Activated naive CD8-positive, alpha-beta T cell treated with anti-CD3 and anti-CD28 coated beads, Interleukin-2, amount 50 U/mL, for 24 hours (primary cell): ENCODE results near the gene SMPD3.

ENCODE experiments used
- ATAC-seq: fragments of 150-1000 bp; cut with Tn5 transposase; one replicate; pipeline ENCODE4 v1.10.0; 2021
- DNase-seq: peaks from one replicate; pipeline ENCODE4 v3.0.0; 2021
- H3K27ac Mint-ChIP-seq: one replicate; pipeline ENCODE4 v1.8.0; 2021; ENCODE audit warnings: mild to moderate bottlenecking, mixed read lengths
- H3K27me3 Mint-ChIP-seq: one replicate; pipeline ENCODE4 v1.8.0; 2021; ENCODE audit warnings: mixed read lengths
- H3K36me3 Mint-ChIP-seq: one replicate; pipeline ENCODE4 v1.8.0; 2021; ENCODE audit warnings: low read depth, mixed read lengths
- H3K4me1 Mint-ChIP-seq: one replicate; pipeline ENCODE4 v1.8.0; 2021; ENCODE audit warnings: mixed read lengths
- H3K4me3 Mint-ChIP-seq: one replicate; pipeline ENCODE4 v1.8.0; 2021; ENCODE audit warnings: mild to moderate bottlenecking, moderate library complexity, mixed read lengths
- H3K9me3 Mint-ChIP-seq: one replicate; pipeline ENCODE4 v1.8.0; 2021; ENCODE audit warnings: mixed read lengths

SMPD3 gene

GRCh38 chr16:68371276-68371651, 77.0 kb downstream of the SMPD3 start:
- ATAC-seq (no peak), DNase-seq (no peak)
- Mint-ChIP-seq H3K9me3 (no peaks in the 10 kb centered on the region), H3K27me3 (peaks cover 26% of the 10 kb centered on the region), H3K27ac (no peak overlapping the region), H3K36me3 (no peaks in the 10 kb centered on the region), H3K4me3 (no peak overlapping the region), H3K4me1 (peaks cover 37% of the 10 kb centered on the region)

GRCh38 chr16:68370581-68371275, 77.6 kb downstream of the SMPD3 start:
- H3K27me3 Mint-ChIP-seq: peaks cover 29% of the 10 kb centered on the region
- H3K36me3 Mint-ChIP-seq: no peaks in the 10 kb centered on the region
- no peak overlapping the region for H3K4me3 Mint-ChIP-seq
- H3K4me1 Mint-ChIP-seq: peaks cover 37% of the 10 kb centered on the region
- no peak for ATAC-seq
- no peak overlapping the region for H3K27ac Mint-ChIP-seq
- DNase-seq: peak; percentile 32
- H3K9me3 Mint-ChIP-seq: no peaks in the 10 kb centered on the region

- Mint-ChIP-seq H3K36me3 (no peaks in the 10 kb centered on the region), H3K27ac (no peak overlapping the region), H3K27me3 (peaks cover 31% of the 10 kb centered on the region), H3K4me1 (peaks cover 37% of the 10 kb centered on the region), H3K4me3 (no peak overlapping the region), H3K9me3 (no peaks in the 10 kb centered on the region)
- DNase-seq (peak; percentile 57), ATAC-seq (peak; percentile 60)
Observed at GRCh38 chr16:68369697-68370580, 78.4 kb downstream of the SMPD3 start.

DNA sequence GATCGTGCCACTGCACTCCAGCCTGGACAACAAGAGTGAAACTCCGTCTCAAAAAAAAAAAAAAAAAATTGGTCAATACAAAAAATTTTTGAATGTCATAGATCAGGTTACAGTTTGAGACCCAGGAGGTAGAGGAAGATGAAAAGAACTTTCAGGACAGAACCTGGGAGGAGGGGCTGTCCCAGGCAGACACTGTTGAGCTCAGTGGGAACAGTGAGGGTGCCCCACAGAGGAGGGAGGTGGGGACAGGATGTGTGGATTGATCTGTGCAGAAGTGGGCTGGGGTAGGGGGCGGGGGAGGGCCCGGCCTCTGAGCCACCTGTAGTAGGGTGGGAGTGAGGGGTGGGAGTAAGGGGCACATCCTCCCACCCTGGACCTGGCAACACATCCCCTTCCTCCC, 79.1 kb downstream of the SMPD3 start:
- H3K27ac Mint-ChIP-seq: no peak overlapping the region
- H3K4me3 Mint-ChIP-seq: no peak overlapping the region
- no peak for ATAC-seq
- H3K9me3 Mint-ChIP-seq: no peaks in the 10 kb centered on the region
- H3K27me3 Mint-ChIP-seq: peaks cover 31% of the 10 kb centered on the region
- no peak for DNase-seq
- H3K36me3 Mint-ChIP-seq: no peaks in the 10 kb centered on the region
- H3K4me1 Mint-ChIP-seq: peaks cover 37% of the 10 kb centered on the region

GRCh38 chr16:68368301-68368888, 79.9 kb downstream of the SMPD3 start:
- Mint-ChIP-seq H3K36me3 (no peaks in the 10 kb centered on the region), H3K27ac (peak overlapping the region; percentile 60), H3K27me3 (peaks cover 29% of the 10 kb centered on the region), H3K9me3 (no peaks in the 10 kb centered on the region), H3K4me3 (peak overlapping the region; percentile 44), H3K4me1 (peaks cover 37% of the 10 kb centered on the region)
- DNase-seq (peak; percentile 46), ATAC-seq (peak; percentile 37)

DNA sequence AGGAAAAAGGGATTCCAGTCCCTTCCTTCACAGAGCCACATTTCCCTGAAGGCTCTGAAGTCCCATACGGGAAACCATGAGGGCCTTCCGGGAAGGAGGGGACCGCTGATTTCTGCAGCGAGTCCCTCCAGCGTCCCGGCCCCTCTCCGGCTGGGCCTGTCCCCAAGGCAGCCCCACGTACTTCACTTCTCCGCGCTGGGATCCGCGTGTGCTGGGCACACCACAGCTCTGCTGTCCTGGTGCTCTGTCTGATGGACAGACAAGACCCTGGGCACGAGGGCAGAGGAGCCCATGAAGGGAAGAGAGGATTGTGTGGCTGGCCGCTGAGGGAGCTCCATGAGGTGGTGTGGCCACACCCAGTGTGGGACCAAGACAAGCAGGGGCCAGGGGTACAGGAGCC, 80.4 kb downstream of the SMPD3 start:
- H3K4me1 Mint-ChIP-seq: peaks cover 37% of the 10 kb centered on the region
- no peak for ATAC-seq
- DNase-seq: no peak
- no peaks in the 10 kb centered on the region for H3K36me3 Mint-ChIP-seq
- H3K27me3 Mint-ChIP-seq: peaks cover 29% of the 10 kb centered on the region
- H3K27ac Mint-ChIP-seq: no peak overlapping the region
- H3K4me3 Mint-ChIP-seq: no peak overlapping the region
- H3K9me3 Mint-ChIP-seq: no peaks in the 10 kb centered on the region

DNA sequence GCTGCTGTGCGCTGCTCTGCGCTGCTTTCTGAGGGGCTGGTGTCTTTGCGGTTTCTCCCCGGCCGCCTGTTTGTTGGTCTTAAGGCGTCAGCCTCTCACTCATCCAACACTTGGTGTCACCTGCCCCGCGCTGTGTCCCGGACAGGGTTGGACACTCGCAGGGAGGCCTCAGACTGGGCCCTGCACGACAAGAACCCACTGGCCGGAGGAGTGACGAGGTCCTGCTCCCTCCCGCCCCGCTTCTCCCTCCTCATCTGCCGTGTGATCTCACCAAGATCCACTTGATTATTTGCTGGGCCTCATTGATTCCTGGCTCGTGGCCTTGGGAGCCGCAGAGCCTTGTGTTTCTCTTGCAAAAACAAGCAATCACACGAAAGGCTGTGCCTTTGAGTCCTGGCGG, 80.9 kb downstream of the SMPD3 start:
- ATAC-seq (no peak), DNase-seq (no peak)
- Mint-ChIP-seq H3K9me3 (no peaks in the 10 kb centered on the region), H3K4me1 (peaks cover 37% of the 10 kb centered on the region), H3K36me3 (no peaks in the 10 kb centered on the region), H3K27me3 (peaks cover 28% of the 10 kb centered on the region), H3K27ac (no peak overlapping the region), H3K4me3 (no peak overlapping the region)

- Mint-ChIP-seq H3K27me3 (peaks cover 26% of the 10 kb centered on the region), H3K36me3 (no peaks in the 10 kb centered on the region), H3K4me1 (peaks cover 37% of the 10 kb centered on the region), H3K27ac (no peak overlapping the region), H3K9me3 (no peaks in the 10 kb centered on the region), H3K4me3 (no peak overlapping the region)
- ATAC-seq (no peak), DNase-seq (peak; percentile 65)
Observed at GRCh38 chr16:68367030-68367429, 81.3 kb downstream of the SMPD3 start.

GRCh38 chr16:68366062-68366461, 82.2 kb downstream of the SMPD3 start:
- no peak for DNase-seq
- peaks cover 26% of the 10 kb centered on the region for H3K27me3 Mint-ChIP-seq
- no peak overlapping the region for H3K27ac Mint-ChIP-seq
- no peak for ATAC-seq
- H3K36me3 Mint-ChIP-seq: no peaks in the 10 kb centered on the region
- H3K9me3 Mint-ChIP-seq: no peaks in the 10 kb centered on the region
- H3K4me3 Mint-ChIP-seq: no peak overlapping the region
- peaks cover 37% of the 10 kb centered on the region for H3K4me1 Mint-ChIP-seq

- ATAC-seq: no peak
- no peak for DNase-seq
- peaks cover 4% of the 10 kb centered on the region for H3K36me3 Mint-ChIP-seq
- H3K4me1 Mint-ChIP-seq: peaks cover 30% of the 10 kb centered on the region
- no peak overlapping the region for H3K27ac Mint-ChIP-seq
- peaks cover 25% of the 10 kb centered on the region for H3K27me3 Mint-ChIP-seq
- H3K4me3 Mint-ChIP-seq: no peak overlapping the region
- H3K9me3 Mint-ChIP-seq: no peaks in the 10 kb centered on the region
Observed at GRCh38 chr16:68365167-68365817, 83.0 kb downstream of the SMPD3 start.

- ATAC-seq (no peak), DNase-seq (no peak)
- Mint-ChIP-seq H3K27ac (no peak overlapping the region), H3K4me1 (peaks cover 23% of the 10 kb centered on the region), H3K4me3 (no peak overlapping the region), H3K9me3 (no peaks in the 10 kb centered on the region), H3K36me3 (peaks cover 4% of the 10 kb centered on the region), H3K27me3 (peaks cover 25% of the 10 kb centered on the region)
Observed at GRCh38 chr16:68364561-68364998, 83.7 kb downstream of the SMPD3 start.

- no peak overlapping the region for H3K4me3 Mint-ChIP-seq
- H3K4me1 Mint-ChIP-seq: peaks cover 16% of the 10 kb centered on the region
- H3K9me3 Mint-ChIP-seq: no peaks in the 10 kb centered on the region
- H3K27me3 Mint-ChIP-seq: peaks cover 25% of the 10 kb centered on the region
- ATAC-seq (no peak), DNase-seq (no peak)
- H3K27ac Mint-ChIP-seq: no peak overlapping the region
- H3K36me3 Mint-ChIP-seq: peaks cover 4% of the 10 kb centered on the region
Observed at GRCh38 chr16:68363658-68364521, 84.4 kb downstream of the SMPD3 start.

DNA sequence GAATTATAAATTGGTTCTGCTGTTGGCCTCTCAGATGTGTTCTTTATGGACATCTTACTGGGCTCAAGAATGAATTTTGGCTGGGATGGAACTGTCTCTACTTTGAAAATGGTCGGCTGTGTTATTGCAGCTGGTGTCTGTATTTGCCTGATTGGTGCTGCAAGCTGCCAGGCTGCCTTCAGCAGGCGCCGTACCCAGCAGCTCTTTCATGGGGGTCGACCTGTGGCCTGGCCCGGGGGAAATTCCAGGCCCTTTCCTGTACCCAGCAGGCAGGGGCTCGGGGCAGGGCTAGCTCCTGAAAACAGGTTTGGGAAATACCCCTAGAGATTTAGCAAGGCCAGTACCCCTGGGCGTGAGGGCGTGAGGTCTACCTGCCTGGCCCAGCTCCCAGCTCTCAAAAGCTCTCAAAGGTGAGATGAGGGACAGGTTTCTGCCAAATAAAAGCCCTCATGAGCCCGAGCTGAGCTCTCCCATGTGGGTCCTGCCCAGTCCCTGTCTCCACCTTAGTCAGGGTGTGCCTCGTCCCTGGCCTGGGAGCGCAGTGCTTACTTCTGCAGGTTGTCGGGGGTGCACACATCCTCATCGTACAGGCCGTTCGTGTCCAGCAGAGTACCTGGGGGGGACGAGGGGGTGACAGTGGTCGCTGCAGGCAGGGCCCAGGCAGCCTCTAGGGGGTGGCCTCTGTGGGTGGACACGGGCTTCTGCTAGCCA, 85.2 kb downstream of the SMPD3 start:
- Mint-ChIP-seq H3K27ac (no peak overlapping the region), H3K36me3 (peaks cover 7% of the 10 kb centered on the region), H3K4me3 (no peak overlapping the region), H3K4me1 (peaks cover 11% of the 10 kb centered on the region), H3K27me3 (peaks cover 19% of the 10 kb centered on the region), H3K9me3 (no peaks in the 10 kb centered on the region)
- no peak for DNase-seq
- ATAC-seq: no peak
